GM23248 (cell line): ENCODE measurements around the gene IQGAP2. TPM values are rescaled to one million over a fixed set of nuclear protein-coding genes. Genes with fewer than 3 reads are reported as not detected.

Experiments
- DNase-seq: peaks from one replicate; pipeline ENCODE4 v3.0.0-alpha.2; 2015
- H2AFZ ChIP-seq: fragments of 200-600 bp; sonication (generic); 2 replicates; pipeline ENCODE4 v1.6.1; 2016; ENCODE audit warnings: antibody characterized with exemption
- H3F3A ChIP-seq: fragments of 200-600 bp; sonication (generic); 2 replicates; pipeline ENCODE4 v1.6.1; 2016; ENCODE audit warnings: mild to moderate bottlenecking, antibody characterized with exemption, mixed run types; ENCODE audit not compliant: insufficient read depth
- H3K27ac ChIP-seq: fragments of 200-600 bp; sonication (generic); 2 replicates; pipeline ENCODE4 v1.5.1; 2016; ENCODE audit warnings: mild to moderate bottlenecking
- H3K27me3 ChIP-seq: fragments of 200-600 bp; sonication (generic); replicated peaks from 2 replicates; pipeline ENCODE4 v1.6.1; 2016; ENCODE audit warnings: mild to moderate bottlenecking; ENCODE audit not compliant: insufficient read depth
- H3K36me3 ChIP-seq: fragments of 200-600 bp; sonication (generic); 2 replicates; pipeline ENCODE4 v1.6.1; 2016; ENCODE audit warnings: low read depth, mild to moderate bottlenecking
- H3K4me1 ChIP-seq: fragments of 200-600 bp; sonication (generic); 2 replicates; pipeline ENCODE4 v1.6.1; 2016; ENCODE audit warnings: mild to moderate bottlenecking; ENCODE audit not compliant: insufficient read depth
- H3K4me2 ChIP-seq: fragments of 200-600 bp; sonication (generic); one replicate; pipeline ENCODE4 v1.6.1; 2016; ENCODE audit warnings: mild to moderate bottlenecking; ENCODE audit not compliant: unreplicated experiment
- H3K4me3 ChIP-seq: fragments of 200-600 bp; sonication (generic); 2 replicates; pipeline ENCODE4 v1.5.1; 2016; ENCODE audit warnings: mild to moderate bottlenecking
- H3K79me2 ChIP-seq: fragments of 200-600 bp; sonication (generic); 2 replicates; pipeline ENCODE4 v1.6.1; 2016; ENCODE audit warnings: mild to moderate bottlenecking; ENCODE audit not compliant: insufficient read depth
- H3K9ac ChIP-seq: fragments of 200-600 bp; sonication (generic); 2 replicates; pipeline ENCODE4 v1.6.1; 2016; ENCODE audit warnings: mild to moderate bottlenecking
- H3K9me2 ChIP-seq: fragments of 200-600 bp; sonication (generic); 2 replicates; pipeline ENCODE4 v1.6.1; 2016; ENCODE audit warnings: mixed run types, mild to moderate bottlenecking, moderate library complexity; ENCODE audit not compliant: insufficient read depth
- H3K9me3 ChIP-seq: fragments of 200-600 bp; sonication (generic); one replicate; pipeline ENCODE4 v1.6.1; 2017; ENCODE audit warnings: low read depth
- H4K20me1 ChIP-seq: fragments of 200-600 bp; sonication (generic); 2 replicates; pipeline ENCODE4 v1.6.0; 2016; ENCODE audit not compliant: insufficient read depth
- EZH2 ChIP-seq: fragments of 200-600 bp; sonication (generic); IDR thresholded peaks from 2 replicates; pipeline ENCODE4 v1.6.1; 2018; ENCODE audit warnings: antibody characterized with exemption, mild to moderate bottlenecking; ENCODE audit not compliant: insufficient read depth, poor library complexity, severe bottlenecking
- EZH2phosphoT487 ChIP-seq: fragments of 200-600 bp; sonication (generic); IDR thresholded peaks from 2 replicates; pipeline ENCODE4 v1.6.1; 2018; ENCODE audit warnings: antibody characterized with exemption, moderate library complexity, mild to moderate bottlenecking, low read depth; ENCODE audit not compliant: insufficient read depth
- WGBS, 2 experiments: methylation state at CpG; one replicate each; pipeline ENCODE4 v1.1.6; 2015 to 2017; ENCODE audit warnings: low lambda C conversion rate in 2 of 2, low coverage in 1 of 2; ENCODE audit errors: missing lambda C conversion rate in 2 of 2; 5-methylcytosine and 5-hydroxymethylcytosine counted together
- in situ Hi-C: fragments of 300-500 bp; cut with MboI; formaldehyde crosslinking; loops from 2 replicates; pipeline ENCODE4 v1.15.0; 2020
- polyA plus RNA-seq: library from polyadenylated mRNA; unstranded; fragments of >200 nt; fragmentation: Nextera tagmentation; extraction: Ambion mirVana; gene quantifications from 2 replicates; pipeline ENCODE4 v1.2.1, GENCODE V29; 2016
- total RNA-seq: library from RNA; depleted of rRNA; stranded (reverse); fragments of >200 nt; shearing (Covaris generic); gene quantifications from 2 replicates; pipeline ENCODE4 v1.2.3, GENCODE V29; 2014

IQGAP2 gene
- total and polyA plus RNA-seq, 2 experiments from 2014 or later, result 0.11 TPM; not detected in 1

GRCh38 chr5:76393035-76393680 is 9.9 kb upstream of the IQGAP2 start:
- no peaks in the 10 kb centered on the region for H3K4me1 ChIP-seq
- H4K20me1 ChIP-seq, result no peaks in the 10 kb centered on the region
- in situ Hi-C loops, result no loop called here
- DNase-seq, result no peak
- WGBS, 2 experiments, result 46 to 47% methylated on average over 5 of the region's 5 CpGs
- no peaks in the 10 kb centered on the region for H3K36me3 ChIP-seq
- no peak overlapping the region for H3K4me3 ChIP-seq
- no peak overlapping the region for H2AFZ ChIP-seq
- no peaks in the 10 kb centered on the region for H3K79me2 ChIP-seq
- no peaks in the 10 kb centered on the region for H3K9me3 ChIP-seq
- H3K4me2 ChIP-seq, result no peak overlapping the region
- no peak overlapping the region for H3K9ac ChIP-seq
- H3K27ac ChIP-seq, result no peak overlapping the region
- TF ChIP-seq EZH2phosphoT487, result no peak
- no peak for TF ChIP-seq EZH2
- H3K27me3 ChIP-seq, result no peaks in the 10 kb centered on the region
- no peaks in the 10 kb centered on the region for H3K9me2 ChIP-seq
- no peaks in the 10 kb centered on the region for H3F3A ChIP-seq

GRCh38 chr5:76397200-76397599 is 5.9 kb upstream of the IQGAP2 start:
- no peak overlapping the region for H3K9ac ChIP-seq
- no peak overlapping the region for H3K4me3 ChIP-seq
- H3K36me3 ChIP-seq, result no peaks in the 10 kb centered on the region
- H3K79me2 ChIP-seq, result no peaks in the 10 kb centered on the region
- H2AFZ ChIP-seq, result no peak overlapping the region
- no peak overlapping the region for H3K27ac ChIP-seq
- H3K9me3 ChIP-seq, result no peaks in the 10 kb centered on the region
- no peaks in the 10 kb centered on the region for H3F3A ChIP-seq
- WGBS, 2 experiments, result 34 to 44% methylated on average over 2 of the region's 2 CpGs
- H3K4me2 ChIP-seq, result no peak overlapping the region
- 0 out of 2 replicates have a peak, but pooled peaks cover 1% of the 10 kb centered on the region for H3K4me1 ChIP-seq
- TF ChIP-seq EZH2phosphoT487, result no peak
- TF ChIP-seq EZH2, result no peak
- peaks cover 32% of the 10 kb centered on the region for H3K27me3 ChIP-seq
- H4K20me1 ChIP-seq, result no peaks in the 10 kb centered on the region
- in situ Hi-C loops, result no loop called here
- no peak for DNase-seq
- H3K9me2 ChIP-seq, result no peaks in the 10 kb centered on the region

- 58 to 65% methylated on average over 2 of the region's 2 CpGs for WGBS, 2 experiments
- TF ChIP-seq EZH2, result no peak
- TF ChIP-seq EZH2phosphoT487, result no peak
- Histone ChIP-seq H3K4me1 (0 out of 2 replicates have a peak, but pooled peaks cover 5% of the 10 kb centered on the region), H3F3A (no peaks in the 10 kb centered on the region), H4K20me1 (no peaks in the 10 kb centered on the region), H3K36me3 (no peaks in the 10 kb centered on the region), H3K4me3 (no peak overlapping the region), H3K79me2 (no peaks in the 10 kb centered on the region), H3K27ac (no peak overlapping the region), H3K9ac (no peak overlapping the region), H3K9me3 (no peaks in the 10 kb centered on the region), H3K9me2 (no peaks in the 10 kb centered on the region), H2AFZ (no peak overlapping the region), H3K4me2 (no peak overlapping the region), H3K27me3 (peaks cover 42% of the 10 kb centered on the region)
- in situ Hi-C loops, result no loop called here
- DNase-seq, result no peak
Measured at GRCh38 chr5:76399268-76399667, 3.8 kb upstream of the IQGAP2 start.

GRCh38 chr5:76400466-76400865 is 2.6 kb upstream of the IQGAP2 start:
- H3K4me3 ChIP-seq, result no peak overlapping the region
- H3K9me2 ChIP-seq, result no peaks in the 10 kb centered on the region
- no peak overlapping the region for H3K4me2 ChIP-seq
- TF ChIP-seq EZH2 (no peak), EZH2phosphoT487 (no peak)
- no peak overlapping the region for H2AFZ ChIP-seq
- 0 out of 2 replicates have a peak, but pooled peaks cover 5% of the 10 kb centered on the region for H3K4me1 ChIP-seq
- H3F3A ChIP-seq, result no peaks in the 10 kb centered on the region
- in situ Hi-C loops, result no loop called here
- no peak overlapping the region for H3K27ac ChIP-seq
- H4K20me1 ChIP-seq, result no peaks in the 10 kb centered on the region
- WGBS, 2 experiments, result 52 to 55% methylated on average over 5 of the region's 5 CpGs
- no peaks in the 10 kb centered on the region for H3K36me3 ChIP-seq
- H3K79me2 ChIP-seq, result no peaks in the 10 kb centered on the region
- H3K9me3 ChIP-seq, result no peaks in the 10 kb centered on the region
- DNase-seq, result no peak
- no peak overlapping the region for H3K9ac ChIP-seq
- H3K27me3 ChIP-seq, result peaks cover 54% of the 10 kb centered on the region
